Measurements from ENCODE around the gene ZDHHC11B.
"Not testable (repeated sequence)": the region's sequence is repeated elsewhere in the genome, so short reads cannot be mapped to it uniquely, and the experiment has no call there.

ZDHHC11B gene

DNA sequence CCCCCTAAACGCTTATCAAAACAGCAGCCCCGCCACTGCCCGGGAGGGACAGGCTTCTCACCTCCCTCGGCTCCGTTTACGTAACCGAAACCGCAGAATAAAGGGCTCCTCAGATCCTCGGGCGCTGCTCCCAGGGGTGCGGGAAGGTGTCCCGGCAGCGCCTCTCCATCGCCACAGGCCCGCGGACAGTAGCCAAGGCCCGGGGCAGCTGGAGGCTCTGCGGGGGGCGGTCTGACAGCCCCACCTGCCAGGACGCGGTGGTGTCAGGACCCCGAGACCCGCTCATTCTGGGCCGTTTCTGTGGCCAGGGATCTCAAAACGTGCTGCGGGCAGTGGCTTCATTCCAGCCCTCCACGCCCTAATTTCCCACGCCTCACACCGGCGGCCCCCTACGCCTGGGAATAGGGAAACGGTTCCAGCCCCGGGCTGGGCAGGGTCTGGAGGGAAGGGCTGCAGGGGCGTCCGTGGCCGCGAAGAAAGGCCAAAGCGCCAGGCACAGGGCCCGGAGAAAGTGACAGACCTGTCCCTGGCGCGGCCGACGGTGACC is 575 bp downstream of the ZDHHC11B start:
- not testable (repeated sequence) for DNase-seq (ENCODE audit: low read depth)

DNA sequence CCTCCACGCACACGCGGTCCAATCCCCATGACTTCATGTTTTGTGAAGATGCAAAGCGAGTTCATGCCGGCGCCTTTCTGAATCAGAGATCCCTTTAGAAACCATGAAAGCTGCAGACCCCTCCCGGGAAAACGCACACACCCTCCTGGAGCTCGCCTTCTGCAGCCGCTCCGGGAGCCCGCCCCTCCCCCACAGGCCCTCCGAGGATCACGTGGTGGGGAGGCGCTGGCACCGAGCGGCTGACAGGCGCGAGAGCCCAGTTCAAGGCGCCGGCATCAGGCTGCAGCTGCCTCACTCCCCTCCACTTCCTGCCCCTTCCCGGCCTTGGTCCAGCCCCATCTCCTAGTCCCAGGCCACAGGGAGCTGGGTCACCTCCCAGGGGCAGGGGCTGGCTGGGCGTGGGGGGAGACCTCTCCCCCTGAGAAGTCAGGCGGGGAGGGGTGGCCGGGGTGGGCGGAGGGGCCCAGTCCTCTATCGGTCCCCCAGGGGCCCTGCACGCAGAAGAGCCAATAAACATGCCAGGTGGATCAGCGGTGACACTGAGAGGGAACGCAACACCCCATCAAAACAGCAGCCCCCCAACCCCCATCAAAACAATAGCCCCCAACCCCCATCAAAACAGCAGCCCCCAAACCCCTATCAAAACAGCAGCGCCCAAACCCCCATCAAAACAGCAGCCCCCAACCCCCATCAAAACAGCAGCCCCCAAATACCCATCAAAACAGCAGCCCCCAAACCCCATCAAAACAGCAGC is 1.3 kb downstream of the ZDHHC11B start:
- DNase-seq (ENCODE audit: low read depth) = not testable (repeated sequence)

DNA sequence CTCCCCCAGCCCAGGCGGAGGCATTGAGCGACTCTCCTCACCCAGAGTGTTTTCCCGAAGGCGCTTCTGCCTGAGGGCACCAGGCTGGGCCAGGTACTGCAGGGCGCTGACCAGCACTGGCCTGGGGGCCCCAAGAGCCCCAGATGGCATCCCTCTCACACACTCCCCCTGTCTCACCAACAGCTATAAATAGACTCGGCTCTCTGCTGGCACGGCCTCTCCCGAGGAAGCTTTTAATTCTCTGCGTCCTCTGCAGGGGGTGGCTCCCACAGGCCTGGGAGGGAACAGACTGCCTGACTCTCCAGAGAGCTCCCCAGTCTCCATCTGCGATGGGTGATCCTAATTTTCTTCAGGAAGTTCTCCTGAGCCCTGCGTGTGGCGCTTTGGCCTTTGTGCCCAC is 2.2 kb downstream of the ZDHHC11B start:
- not testable (repeated sequence) for DNase-seq (ENCODE audit: low read depth)

DNA sequence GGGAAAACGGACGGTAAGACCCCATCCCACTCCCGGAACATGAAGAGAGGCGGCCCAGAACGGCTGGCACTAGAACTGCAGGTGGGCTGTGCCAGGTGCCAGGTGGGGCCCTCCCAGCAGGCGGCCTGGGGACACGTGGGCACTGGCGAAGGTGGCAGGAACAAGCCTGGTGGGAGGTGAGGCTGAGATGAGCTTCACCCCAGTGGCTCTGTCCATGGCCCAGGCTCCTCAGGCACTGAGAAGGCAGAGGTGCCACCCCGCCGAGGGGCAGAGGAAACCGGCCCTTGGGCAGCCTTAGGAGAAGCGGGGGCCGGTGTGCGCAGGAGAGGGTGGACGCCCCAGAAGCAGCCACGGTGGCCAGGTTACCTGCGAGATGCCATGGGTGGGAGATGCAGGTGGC is 4.0 kb downstream of the ZDHHC11B start:
- DNase-seq (ENCODE audit: low read depth) = not testable (repeated sequence)

DNA sequence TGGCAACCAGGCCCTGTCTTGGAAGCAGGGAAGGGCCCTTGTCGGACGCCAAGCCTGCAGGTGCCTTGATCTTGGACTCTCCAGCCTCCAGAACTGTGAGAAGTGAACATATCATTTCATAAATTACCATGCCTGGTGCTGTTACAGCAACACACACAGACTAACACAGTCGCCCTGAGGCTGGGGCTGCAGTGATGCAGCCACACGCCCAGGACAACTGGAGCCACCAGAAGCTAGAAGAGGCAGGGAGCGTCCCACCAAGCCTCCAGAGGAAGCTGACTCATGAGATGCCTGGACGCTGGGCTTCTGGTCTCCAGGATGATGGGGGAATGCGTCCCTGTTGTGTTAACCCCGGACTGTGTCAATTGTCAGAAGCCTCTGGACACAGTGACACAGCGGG is 5.6 kb downstream of the ZDHHC11B start:
- DNase-seq (ENCODE audit: low read depth) = not testable (repeated sequence)

DNA sequence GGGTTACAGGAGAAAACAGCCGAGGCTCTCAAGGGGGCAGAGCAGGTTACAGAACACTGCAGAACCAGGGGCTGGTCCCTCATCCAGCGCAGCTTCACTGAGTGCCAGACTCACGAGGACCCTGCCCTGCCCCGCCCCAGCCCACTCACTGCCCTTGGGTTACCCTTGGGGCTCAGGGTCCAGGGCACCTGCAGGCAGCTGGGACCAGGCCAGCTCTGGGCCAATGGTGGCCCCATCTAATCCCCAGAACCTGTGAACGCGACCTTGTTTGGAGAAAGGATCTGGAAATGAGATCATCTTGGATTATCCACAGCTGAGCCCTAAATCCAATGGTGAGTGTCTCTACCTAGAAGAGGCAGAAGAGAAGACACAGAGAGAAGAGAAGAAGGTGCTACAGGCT is 6.1 kb downstream of the ZDHHC11B start:
- not testable (repeated sequence) for DNase-seq (ENCODE audit: low read depth)

DNA sequence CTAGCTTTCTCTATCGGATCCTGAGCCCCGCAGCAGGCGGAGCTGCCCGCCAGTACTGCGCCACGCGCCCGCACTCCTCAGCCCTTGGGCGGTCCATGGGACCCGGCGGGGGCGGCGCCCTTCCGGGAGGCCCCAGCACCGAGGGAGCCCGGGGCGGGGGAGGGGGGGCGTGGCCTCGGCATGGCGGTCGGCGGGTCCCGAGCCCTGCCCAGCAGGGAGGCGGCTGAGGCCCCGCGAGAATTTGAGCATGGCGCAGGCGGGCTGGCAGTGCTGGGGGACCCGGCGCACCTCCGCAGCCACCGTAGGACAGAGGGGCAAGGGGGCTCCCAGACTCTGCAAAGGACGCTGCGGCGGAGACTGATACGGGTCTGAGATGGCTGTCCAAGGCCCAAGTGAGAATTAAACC is 6.8 kb downstream of the ZDHHC11B start:
- DNase-seq (ENCODE audit: low read depth) = no peak

DNA sequence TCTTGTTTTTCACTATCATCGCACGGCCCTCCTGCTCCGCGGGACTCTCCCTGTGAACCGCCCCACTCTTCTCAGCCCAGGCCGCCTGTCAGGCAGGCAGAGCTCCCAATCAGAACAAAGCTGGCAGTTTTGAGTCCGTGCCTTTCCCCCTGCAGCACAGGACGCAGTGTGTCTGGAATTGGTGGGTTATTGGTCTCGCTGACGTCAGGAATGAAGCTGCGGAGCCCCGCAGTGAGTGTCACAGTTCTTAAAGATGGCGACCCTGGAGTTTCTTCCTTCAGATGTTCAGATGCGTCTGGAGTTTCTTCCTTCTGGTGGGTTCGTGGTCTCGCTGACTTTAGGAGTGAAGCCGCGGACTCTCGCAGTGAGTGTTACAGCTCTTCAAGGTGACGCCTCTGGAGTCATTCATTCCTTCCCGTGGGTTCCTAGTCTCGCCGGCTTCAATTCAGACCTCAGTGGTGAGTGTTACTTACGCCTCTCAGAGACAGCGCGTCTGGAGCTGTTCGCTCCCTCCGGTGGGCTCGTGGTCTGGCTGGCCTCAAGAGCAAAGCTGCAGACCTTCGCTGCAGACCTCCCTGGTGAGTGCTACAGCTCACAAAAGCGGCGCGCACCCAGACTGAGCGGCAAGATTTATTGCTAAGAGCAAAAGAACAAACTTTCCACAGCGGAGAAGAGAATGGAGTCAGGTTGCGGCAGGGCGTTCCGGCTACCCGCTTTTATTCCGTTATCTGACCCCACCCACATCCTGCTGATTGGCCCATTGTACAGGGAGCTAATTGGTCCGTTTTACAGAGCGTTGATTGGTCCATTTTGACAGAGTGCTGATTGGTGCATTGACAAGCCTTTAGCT is 7.4 kb downstream of the ZDHHC11B start:
- DNase-seq (ENCODE audit: low read depth) = no peak

DNA sequence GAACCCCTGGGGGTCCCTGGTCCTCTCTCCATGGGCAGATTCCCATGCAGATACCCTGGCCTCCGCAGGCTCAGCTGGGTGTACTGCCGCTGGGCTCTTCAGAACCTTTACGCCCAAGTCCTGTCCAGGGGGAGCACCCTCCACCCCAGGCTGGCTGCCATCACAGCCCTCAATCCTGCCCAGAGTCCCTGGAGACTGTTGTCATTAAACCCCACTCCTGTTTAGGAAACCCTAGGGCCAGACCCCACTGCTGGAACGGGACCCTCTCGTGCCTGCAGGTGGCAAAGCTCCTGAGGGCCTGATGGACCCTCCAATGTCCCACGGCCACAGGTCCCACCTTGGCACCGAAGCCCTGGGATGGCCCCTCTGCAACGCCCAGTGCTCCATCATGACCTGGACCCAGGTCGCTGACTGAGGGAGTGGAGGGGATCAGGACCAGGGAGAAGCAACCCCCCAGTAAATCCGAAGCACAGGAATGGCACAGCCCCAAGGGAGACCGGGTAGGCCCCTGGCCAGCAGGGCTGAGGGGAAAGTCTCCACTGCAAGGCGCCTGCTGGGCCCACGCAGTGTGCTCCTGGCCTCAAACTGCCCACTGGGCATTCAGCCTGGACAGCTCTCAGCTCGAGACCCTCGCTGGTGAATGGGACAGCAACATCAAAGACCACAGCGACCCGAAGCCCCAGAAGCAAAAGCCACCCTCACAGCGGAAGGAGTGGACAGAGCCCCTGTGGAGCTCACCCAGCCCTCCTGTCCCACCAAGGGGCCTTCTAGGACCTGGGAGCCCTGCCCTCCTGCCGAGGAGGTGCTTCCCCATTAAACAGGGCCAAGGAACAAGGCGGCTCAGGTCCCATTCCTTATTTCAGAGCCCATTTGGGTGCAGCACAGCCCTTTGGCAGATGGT is 8.3 kb downstream of the ZDHHC11B start:
- DNase-seq (ENCODE audit: low read depth) = no peak

DNA sequence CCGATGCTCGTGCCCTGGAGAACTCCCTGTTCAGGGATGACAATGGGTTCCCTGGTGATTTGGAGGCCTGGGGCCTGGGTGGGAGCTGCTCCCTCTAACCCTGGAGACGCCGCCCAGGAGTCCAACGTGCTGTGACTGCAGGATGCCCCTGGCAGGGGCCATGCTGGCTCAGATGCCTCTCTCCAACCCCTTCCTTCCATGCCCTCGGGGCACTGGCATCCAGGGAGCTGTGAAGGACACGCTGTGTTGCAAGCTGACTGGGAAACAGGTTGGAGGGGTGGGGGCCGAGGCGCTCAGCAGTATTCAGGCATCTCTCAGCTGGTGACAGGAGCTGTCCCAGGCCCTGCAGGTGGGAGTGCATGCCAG is 9.0 kb downstream of the ZDHHC11B start:
- DNase-seq (ENCODE audit: low read depth) = not testable (repeated sequence)

DNA sequence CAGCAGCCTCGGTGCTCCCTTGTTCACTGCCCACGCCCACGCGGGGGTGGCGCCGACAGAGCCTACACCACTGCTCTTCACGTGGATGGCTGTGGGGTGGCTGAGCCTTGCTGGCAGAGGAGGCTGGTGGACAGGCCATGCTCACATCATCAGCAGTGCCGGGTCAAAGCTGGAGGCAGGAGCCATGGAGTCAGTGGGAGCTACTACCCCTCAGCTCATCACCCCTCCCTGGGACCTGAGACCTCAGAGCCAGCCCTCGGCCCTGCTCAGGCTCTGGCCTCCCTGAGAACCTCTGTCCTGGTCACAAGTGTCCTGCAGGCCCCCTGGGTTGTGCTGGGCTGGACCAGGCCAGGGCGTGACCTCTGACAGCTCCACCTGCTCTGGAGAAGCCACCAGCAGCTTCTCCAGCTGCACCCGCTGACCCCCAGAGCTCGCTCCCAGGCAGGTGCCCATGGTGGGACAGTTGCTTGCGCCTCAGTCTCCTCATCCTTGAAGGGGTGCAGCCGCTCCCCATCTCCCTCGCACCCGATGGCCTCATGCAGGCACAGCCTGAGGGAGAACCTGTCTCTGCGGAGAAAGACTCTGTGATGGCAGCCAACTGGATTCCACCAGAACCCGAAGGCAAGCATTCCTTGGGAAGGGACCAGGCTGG is 9.5 kb downstream of the ZDHHC11B start:
- DNase-seq (ENCODE audit: low read depth) = not testable (repeated sequence)

DNA sequence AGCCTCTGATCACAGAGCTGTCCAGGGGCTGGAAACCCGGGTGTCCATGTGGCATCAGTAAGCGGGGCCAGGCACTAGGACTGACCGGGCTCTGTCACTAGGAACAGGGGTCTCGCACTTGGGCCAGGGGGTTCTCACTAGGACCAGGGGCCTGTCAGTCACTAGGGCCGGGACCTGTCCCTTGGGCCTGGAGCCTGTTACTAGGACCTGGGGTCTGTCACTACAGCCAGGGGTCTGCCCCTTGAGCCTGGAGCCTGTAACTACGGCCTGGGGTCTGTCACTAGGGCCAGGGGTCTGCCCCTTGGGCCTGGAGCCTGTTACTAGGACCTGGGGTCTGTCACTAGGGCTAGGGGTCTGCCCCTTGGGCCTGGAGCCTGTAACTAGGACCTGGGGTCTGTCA is 10.2 kb downstream of the ZDHHC11B start:
- DNase-seq (ENCODE audit: low read depth) = not testable (repeated sequence)

DNA sequence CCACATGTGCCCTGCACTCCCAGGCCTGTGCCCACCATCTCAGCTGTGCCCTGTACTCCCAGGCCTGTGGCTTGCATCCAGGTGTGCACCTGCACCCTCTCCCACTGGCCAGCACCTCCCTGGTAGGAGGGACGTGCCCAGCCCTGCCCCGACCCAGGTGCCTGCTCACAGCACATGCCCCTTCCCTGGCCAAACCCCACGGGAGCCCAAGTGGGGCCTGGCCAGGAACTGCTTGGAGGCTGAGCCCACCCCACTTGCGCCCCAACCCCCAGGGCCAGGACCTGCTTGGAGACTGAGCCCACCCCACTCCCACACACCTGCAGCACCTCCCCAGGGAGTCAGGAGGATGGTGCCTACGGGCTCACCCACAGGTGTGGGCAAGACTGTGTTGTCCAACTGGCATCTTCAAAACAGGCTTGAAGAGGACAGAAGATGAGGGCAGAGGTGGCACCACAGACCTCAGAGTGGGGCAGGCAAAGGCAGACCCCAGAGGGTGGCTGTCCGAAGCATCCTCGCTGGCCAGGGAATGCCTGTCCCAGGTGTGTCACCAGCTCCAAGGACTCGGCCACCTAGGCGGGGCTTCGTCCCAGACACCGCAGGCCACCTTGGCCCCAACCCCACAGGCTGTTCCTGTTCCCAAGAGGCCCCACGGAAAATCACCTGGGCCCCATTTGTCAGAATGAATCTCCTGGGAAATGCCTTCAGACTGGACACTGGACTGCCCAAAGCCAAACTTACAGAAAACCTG is 10.8 kb downstream of the ZDHHC11B start:
- no peak for DNase-seq (ENCODE audit: low read depth)

DNA sequence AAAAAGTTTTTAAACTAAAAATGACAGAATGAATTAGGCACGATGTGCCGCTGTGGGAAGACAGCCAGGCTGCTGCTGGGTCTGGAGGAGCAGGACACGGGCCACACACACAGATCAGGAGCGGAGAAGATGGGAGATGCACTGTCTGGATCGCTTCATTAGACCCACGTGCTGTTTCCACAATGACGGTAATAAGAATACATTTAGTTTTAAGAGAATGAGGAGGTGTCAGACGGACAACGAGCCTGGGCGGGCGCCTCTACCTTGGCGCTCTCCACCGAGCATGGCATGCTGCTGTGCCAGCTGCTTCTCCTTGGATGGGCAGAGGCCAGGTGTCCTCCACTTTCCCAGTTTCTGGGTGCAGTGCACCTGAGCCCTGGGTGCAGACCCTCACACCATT is 11.6 kb downstream of the ZDHHC11B start:
- not testable (repeated sequence) for DNase-seq (ENCODE audit: low read depth)

DNA sequence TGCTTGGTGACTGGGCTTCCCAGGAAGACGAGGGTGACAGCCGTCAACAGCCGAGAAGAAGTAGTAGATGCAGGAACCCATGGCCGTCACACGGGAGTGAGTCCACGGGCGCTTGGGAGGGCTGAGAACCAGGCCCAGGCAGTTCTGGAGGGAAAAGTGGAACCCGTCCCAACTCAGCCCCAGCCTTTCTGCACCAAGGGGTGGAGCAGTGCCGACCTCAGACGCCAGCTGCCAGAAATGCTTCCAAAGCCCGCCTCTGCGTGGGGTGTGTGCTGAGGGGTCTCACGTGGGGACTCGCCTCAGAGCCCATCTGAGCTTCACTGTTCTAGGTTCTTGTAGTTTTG is 12.0 kb downstream of the ZDHHC11B start:
- DNase-seq (ENCODE audit: low read depth) = not testable (repeated sequence)

DNA sequence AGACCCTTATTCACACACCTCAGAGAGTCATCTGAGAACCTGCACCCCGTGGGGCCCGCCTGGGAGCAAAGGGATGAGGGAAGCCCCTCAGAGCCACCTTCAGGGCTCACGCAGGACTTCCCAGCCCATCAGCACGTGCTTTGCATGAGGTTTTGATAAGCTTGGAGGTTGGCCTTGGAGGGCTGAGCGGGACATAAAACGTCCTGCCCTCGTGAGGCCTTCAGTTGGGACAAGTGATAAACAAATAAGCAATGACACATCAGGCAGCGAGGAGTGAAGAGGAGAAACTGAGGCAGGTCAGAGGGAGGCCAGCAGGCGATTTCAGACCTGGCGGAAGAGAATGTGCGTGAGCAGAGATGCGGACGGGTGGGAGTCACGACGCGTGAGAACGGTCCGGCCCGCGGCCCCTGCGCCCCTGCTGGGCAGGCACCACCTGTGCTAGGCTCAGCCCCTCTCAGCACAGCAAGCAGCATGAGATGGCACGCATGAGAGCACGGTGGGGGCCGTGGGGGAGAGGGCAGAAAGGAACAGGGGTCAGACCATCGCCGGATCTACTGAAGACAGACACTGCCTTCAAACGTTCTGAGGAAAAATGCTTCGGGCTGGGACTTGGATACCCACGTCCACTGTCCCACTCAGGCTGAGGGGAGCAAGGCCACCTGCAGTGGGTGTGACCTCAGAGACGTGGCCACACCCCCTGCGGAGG is 12.5 kb downstream of the ZDHHC11B start:
- not testable (repeated sequence) for DNase-seq (ENCODE audit: low read depth)

DNA sequence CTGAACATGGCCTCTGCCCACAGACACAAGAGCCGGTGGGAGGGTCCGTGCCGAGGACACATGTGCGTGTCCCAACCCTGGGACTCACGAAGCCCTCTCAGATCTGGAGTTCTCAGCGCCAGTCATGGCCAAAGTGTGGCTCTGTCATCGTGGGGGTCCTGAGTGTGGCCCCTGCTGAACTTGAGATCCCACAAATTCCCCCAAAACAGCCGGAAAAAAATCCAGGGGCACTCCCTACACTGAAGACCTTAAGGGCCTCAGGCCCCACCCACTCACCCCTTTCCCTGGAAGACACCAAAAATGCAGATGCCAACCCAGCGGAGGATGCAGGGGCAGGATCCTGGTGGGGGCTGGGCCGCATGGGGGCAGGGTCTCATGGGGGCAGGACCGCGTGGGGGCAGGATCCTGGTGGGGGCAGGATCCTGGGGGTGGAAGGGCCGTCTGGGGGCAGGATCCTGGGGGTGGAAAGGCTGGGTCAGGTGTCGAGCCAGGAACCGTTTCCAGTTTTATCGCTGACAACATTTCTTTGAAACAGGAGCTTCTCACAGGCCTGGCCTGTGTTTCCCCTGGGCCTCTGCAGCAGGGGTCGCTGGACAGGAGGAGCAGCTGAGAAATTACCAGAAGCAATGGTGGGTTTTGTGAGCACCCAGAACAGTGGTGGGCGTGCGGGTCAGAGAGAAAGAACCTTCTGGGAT is 13.3 kb downstream of the ZDHHC11B start:
- not testable (repeated sequence) for DNase-seq (ENCODE audit: low read depth)

DNA sequence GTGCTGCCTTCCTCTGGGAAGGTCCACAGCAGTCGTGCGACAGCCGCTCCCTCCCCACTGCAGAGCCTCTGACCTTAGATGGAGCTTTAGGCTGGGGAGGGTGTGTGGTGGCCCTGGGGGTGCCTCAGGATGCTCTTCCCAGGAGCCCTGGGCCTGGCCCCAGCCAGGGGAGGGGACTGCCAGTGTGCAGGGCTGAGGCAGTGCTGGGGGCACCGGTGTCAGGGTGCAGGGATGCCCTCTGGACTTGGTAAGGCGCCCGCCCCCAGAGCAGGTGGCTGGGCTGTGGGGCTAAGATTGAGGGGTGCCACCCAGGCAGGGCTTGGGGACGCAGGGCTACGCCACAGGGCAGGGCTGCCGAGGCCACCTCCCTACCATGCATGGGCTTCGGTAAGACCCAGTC is 13.9 kb downstream of the ZDHHC11B start:
- not testable (repeated sequence) for DNase-seq (ENCODE audit: low read depth)

DNA sequence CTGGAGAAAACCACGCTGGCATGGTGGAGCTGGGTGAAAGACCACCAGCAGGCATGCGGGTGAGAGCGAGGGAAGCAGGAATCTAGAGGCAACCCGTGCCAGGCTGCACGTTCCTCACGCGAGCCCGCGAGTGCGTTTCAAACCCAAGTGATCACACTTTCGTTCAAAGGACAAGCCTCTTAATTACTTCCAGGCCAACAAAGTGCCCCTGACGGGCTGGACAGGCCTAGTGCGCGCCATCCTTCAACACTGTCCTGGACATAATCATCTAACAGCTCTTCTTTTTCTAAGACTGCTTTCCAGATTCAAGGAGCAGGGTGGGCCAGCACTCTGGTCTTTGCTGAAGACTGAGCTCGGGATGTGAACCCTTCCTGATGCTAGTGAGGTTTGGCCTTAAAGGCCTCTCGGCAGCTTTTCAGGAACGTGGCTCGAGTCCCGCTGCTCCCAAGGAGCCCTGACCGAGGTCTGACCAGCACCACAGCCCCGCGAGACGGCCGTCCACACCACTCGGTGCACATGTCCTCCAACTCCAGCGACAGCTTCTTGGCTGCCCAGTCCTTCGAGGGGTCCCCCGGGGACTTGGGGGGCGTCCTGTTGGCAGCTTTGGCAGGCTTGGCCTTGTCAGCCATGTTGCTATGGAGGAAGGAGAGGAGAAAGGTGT is 14.9 kb downstream of the ZDHHC11B start:
- not testable (repeated sequence) for DNase-seq (ENCODE audit: low read depth)
